ENCODE results near the gene SIMC1.
"Not testable (repeated sequence)": the region's sequence is repeated elsewhere in the genome, so short reads cannot be mapped to it uniquely, and the experiment has no call there.

DNA sequence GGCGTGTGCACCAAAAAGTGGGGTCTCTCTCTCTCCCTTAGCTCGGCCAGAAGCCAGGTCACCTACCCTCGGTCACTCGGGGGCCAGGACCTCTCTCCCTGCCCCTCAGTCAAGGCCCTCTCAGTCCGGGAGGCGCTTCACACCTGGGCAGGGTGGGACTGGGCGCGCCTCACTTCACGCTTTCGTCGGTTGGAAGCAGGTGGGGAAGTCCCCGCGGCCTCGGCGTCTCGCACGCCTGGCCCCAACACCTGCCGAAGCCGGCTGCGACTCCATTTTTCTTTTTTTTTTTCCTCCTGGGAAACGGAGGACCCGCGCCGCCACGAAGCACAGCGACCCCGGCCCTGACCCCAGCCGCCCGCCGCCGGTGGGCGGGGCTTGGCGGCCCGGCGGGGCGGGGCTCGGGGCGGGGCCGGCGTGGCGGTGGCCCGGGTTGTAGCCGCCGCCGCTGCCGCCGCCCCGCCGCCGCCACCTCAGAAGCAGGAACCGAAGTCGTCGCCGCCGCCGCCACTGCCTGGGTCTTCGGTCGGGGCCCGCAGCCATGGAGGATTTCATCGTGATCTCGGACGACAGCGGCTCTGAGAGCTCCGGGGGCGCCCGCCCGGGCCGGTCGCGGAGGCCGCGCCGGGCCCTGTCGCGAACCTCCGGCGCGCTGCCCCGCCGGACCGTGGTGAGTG lies at the start of gene SIMC1:
- TF ChIP-seq, protein P1, sequence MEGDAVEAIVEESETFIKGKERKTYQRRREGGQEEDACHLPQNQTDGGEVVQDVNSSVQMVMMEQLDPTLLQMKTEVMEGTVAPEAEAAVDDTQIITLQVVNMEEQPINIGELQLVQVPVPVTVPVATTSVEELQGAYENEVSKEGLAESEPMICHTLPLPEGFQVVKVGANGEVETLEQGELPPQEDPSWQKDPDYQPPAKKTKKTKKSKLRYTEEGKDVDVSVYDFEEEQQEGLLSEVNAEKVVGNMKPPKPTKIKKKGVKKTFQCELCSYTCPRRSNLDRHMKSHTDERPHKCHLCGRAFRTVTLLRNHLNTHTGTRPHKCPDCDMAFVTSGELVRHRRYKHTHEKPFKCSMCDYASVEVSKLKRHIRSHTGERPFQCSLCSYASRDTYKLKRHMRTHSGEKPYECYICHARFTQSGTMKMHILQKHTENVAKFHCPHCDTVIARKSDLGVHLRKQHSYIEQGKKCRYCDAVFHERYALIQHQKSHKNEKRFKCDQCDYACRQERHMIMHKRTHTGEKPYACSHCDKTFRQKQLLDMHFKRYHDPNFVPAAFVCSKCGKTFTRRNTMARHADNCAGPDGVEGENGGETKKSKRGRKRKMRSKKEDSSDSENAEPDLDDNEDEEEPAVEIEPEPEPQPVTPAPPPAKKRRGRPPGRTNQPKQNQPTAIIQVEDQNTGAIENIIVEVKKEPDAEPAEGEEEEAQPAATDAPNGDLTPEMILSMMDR (IDR thresholded peaks at IDR 0.05 in 2 of 3, conservative IDR thresholded peaks at IDR 0.05 in 1 of 3; ENCODE audit: borderline replicate concordance in 1 of 3, insufficient read depth in 1 of 3, low read depth in 2 of 3, low read length in 2 of 3) = not testable (repeated sequence)
- TF ChIP-seq EZH2 (IDR thresholded peaks at IDR 0.05); EZH2phosphoT487 (IDR thresholded peaks at IDR 0.05; ENCODE audit: borderline replicate concordance); JUND (IDR thresholded peaks at IDR 0.05); POLR2A (IDR thresholded peaks at IDR 0.05; ENCODE audit: borderline replicate concordance, extremely low read depth, insufficient read depth, insufficient read length); CEBPB (IDR thresholded peaks at IDR 0.05; ENCODE audit: low read depth); SIN3A (IDR thresholded peaks at IDR 0.05; ENCODE audit: low read depth): not testable (repeated sequence)
- TF ChIP-seq, protein P2, sequence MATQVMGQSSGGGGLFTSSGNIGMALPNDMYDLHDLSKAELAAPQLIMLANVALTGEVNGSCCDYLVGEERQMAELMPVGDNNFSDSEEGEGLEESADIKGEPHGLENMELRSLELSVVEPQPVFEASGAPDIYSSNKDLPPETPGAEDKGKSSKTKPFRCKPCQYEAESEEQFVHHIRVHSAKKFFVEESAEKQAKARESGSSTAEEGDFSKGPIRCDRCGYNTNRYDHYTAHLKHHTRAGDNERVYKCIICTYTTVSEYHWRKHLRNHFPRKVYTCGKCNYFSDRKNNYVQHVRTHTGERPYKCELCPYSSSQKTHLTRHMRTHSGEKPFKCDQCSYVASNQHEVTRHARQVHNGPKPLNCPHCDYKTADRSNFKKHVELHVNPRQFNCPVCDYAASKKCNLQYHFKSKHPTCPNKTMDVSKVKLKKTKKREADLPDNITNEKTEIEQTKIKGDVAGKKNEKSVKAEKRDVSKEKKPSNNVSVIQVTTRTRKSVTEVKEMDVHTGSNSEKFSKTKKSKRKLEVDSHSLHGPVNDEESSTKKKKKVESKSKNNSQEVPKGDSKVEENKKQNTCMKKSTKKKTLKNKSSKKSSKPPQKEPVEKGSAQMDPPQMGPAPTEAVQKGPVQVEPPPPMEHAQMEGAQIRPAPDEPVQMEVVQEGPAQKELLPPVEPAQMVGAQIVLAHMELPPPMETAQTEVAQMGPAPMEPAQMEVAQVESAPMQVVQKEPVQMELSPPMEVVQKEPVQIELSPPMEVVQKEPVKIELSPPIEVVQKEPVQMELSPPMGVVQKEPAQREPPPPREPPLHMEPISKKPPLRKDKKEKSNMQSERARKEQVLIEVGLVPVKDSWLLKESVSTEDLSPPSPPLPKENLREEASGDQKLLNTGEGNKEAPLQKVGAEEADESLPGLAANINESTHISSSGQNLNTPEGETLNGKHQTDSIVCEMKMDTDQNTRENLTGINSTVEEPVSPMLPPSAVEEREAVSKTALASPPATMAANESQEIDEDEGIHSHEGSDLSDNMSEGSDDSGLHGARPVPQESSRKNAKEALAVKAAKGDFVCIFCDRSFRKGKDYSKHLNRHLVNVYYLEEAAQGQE (IDR thresholded peaks at IDR 0.05; ENCODE audit: low read depth) = not testable (repeated sequence)
- TF ChIP-seq EGR1 (IDR thresholded peaks at IDR 0.05; ENCODE audit: low read depth) = 0 out of 2 replicates have a peak, but pooled peaks have one; percentile 31
- TF ChIP-seq, protein P3, sequence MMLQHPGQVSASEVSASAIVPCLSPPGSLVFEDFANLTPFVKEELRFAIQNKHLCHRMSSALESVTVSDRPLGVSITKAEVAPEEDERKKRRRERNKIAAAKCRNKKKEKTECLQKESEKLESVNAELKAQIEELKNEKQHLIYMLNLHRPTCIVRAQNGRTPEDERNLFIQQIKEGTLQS (IDR thresholded peaks at IDR 0.05) = not testable (repeated sequence)
